SU-DHL-6 (cell line): ENCODE measurements around the gene EHMT2.

Experiments used
- H2AFZ ChIP-seq: fragments of 200-600 bp; sonication (generic); 2 replicates; pipeline ENCODE4 v1.6.1; 2014; ENCODE audit warnings: low read depth, mild to moderate bottlenecking, moderate library complexity, mixed read lengths, antibody characterized with exemption, low read length; ENCODE audit not compliant: severe bottlenecking
- H3F3A ChIP-seq: fragments of 200-600 bp; shearing (Covaris generic); 2 replicates; pipeline ENCODE4 v1.6.0; 2016; ENCODE audit warnings: antibody characterized with exemption, mild to moderate bottlenecking; ENCODE audit not compliant: insufficient read depth
- H3K27ac ChIP-seq: fragments of 200-600 bp; sonication (generic); 2 replicates; pipeline ENCODE4 v1.5.1; 2016; ENCODE audit warnings: low read depth, mild to moderate bottlenecking, low read length, moderate library complexity, mixed read lengths
- H3K27me3 ChIP-seq: fragments of 200-600 bp; sonication (generic), shearing (Covaris generic); 2 replicates; pipeline ENCODE4 v1.6.0; 2014; ENCODE audit warnings: mild to moderate bottlenecking, low read length
- H3K36me3 ChIP-seq: fragments of 200-600 bp; sonication (generic); 2 replicates; pipeline ENCODE4 v1.6.1; 2014; ENCODE audit warnings: mild to moderate bottlenecking, low read length, mixed read lengths
- H3K4me2 ChIP-seq: fragments of 300-600, 200-600 bp; shearing (Covaris generic), sonication (generic); 2 replicates; pipeline ENCODE4 v1.6.0; 2014; ENCODE audit warnings: low read length, low read depth, mild to moderate bottlenecking; ENCODE audit not compliant: poor library complexity, severe bottlenecking
- H3K4me3 ChIP-seq: fragments of 200-600 bp; sonication (generic); 2 replicates; pipeline ENCODE4 v1.5.1; 2014; ENCODE audit warnings: antibody characterized with exemption, low read length, mild to moderate bottlenecking, mixed read lengths; ENCODE audit not compliant: insufficient read depth, poor library complexity, severe bottlenecking
- H3K79me2 ChIP-seq: fragments of 200-600 bp; sonication (generic); 2 replicates; pipeline ENCODE4 v1.6.1; 2014; ENCODE audit warnings: mild to moderate bottlenecking, low read length, moderate library complexity; ENCODE audit not compliant: insufficient read depth
- H3K9ac ChIP-seq: fragments of 200-600 bp; sonication (generic); 2 replicates; pipeline ENCODE4 v1.7.0; 2014; ENCODE audit warnings: mild to moderate bottlenecking, low read length
- H3K9me2 ChIP-seq: fragments of 200-600 bp; sonication (generic); replicated peaks from 2 replicates; pipeline ENCODE4 v1.6.1; 2014; ENCODE audit warnings: low read length; ENCODE audit not compliant: insufficient read depth
- H3K9me3 ChIP-seq: fragments of 200-600 bp; sonication (generic); 2 replicates; pipeline ENCODE4 v1.6.1; 2014; ENCODE audit warnings: low read length, mixed read lengths; ENCODE audit not compliant: insufficient read depth
- H4K20me1 ChIP-seq: fragments of 200-600 bp; sonication (generic); 2 replicates; pipeline ENCODE4 v1.6.1; 2014; ENCODE audit warnings: low read depth, mild to moderate bottlenecking, antibody characterized with exemption, low read length, moderate library complexity, mixed read lengths
- CTCF ChIP-seq: fragments of 200-600 bp; sonication (generic); IDR thresholded peaks from one replicate; pipeline ENCODE4 v1.5.1; 2017; ENCODE audit warnings: antibody characterized with exemption, mild to moderate bottlenecking, low read length, moderate library complexity; ENCODE audit not compliant: insufficient read depth, poor library complexity, severe bottlenecking
- EZH2phosphoT487 ChIP-seq: fragments of 200-600 bp; sonication (generic), shearing (Covaris generic); conservative IDR thresholded peaks from 2 replicates; pipeline ENCODE4 v1.6.1; 2018; ENCODE audit warnings: mild to moderate bottlenecking, antibody characterized with exemption, low read length, moderate library complexity, mixed read lengths

The EHMT2 gene

GRCh38 chr6:31919624-31920303, 22.3 kb upstream of the EHMT2 start:
- Histone ChIP-seq H3K4me3 (no peak overlapping the region), H3K36me3 (no peaks in the 10 kb centered on the region), H3K27me3 (no peaks in the 10 kb centered on the region), H3K9me2 (no peaks in the 10 kb centered on the region), H3K79me2 (no peaks in the 10 kb centered on the region), H3K9ac (no peak overlapping the region), H3K9me3 (no peaks in the 10 kb centered on the region), H3K4me2 (no peak overlapping the region), H3F3A (no peaks in the 10 kb centered on the region), H3K27ac (no peak overlapping the region), H4K20me1 (no peaks in the 10 kb centered on the region), H2AFZ (no peak overlapping the region)
- TF ChIP-seq CTCF = no peak
- no peak for TF ChIP-seq EZH2phosphoT487

- TF ChIP-seq CTCF (no peak), EZH2phosphoT487 (no peak)
- no peaks in the 10 kb centered on the region for H3K79me2 ChIP-seq
- no peaks in the 10 kb centered on the region for H3K27me3 ChIP-seq
- no peak overlapping the region for H3K27ac ChIP-seq
- no peak overlapping the region for H3K4me2 ChIP-seq
- H3K4me3 ChIP-seq = no peak overlapping the region
- H3F3A ChIP-seq = no peaks in the 10 kb centered on the region
- no peak overlapping the region for H2AFZ ChIP-seq
- H3K36me3 ChIP-seq = no peaks in the 10 kb centered on the region
- H3K9ac ChIP-seq = no peak overlapping the region
- H4K20me1 ChIP-seq = no peaks in the 10 kb centered on the region
- no peaks in the 10 kb centered on the region for H3K9me3 ChIP-seq
- H3K9me2 ChIP-seq = no peaks in the 10 kb centered on the region
These were observed 20.7 kb upstream of the EHMT2 start for GRCh38 chr6:31918069-31918720.

GRCh38 chr6:31915756-31916155, 18.3 kb upstream of the EHMT2 start:
- no peaks in the 10 kb centered on the region for H3K36me3 ChIP-seq
- no peaks in the 10 kb centered on the region for H3K9me3 ChIP-seq
- H4K20me1 ChIP-seq = no peaks in the 10 kb centered on the region
- H3K4me2 ChIP-seq = no peak overlapping the region
- H3K4me3 ChIP-seq = no peak overlapping the region
- H3F3A ChIP-seq = no peaks in the 10 kb centered on the region
- H3K27me3 ChIP-seq = no peaks in the 10 kb centered on the region
- H3K79me2 ChIP-seq = no peaks in the 10 kb centered on the region
- no peak overlapping the region for H3K9ac ChIP-seq
- no peaks in the 10 kb centered on the region for H3K9me2 ChIP-seq
- H2AFZ ChIP-seq = no peak overlapping the region
- no peak overlapping the region for H3K27ac ChIP-seq
- TF ChIP-seq CTCF = no peak
- TF ChIP-seq EZH2phosphoT487 = no peak
